ENCODE measurements around the gene SRD5A2.
"Not testable (repeated sequence)": the region's sequence is repeated elsewhere in the genome, so short reads cannot be mapped to it uniquely, and the experiment has no call there.

The SRD5A2 gene

DNA sequence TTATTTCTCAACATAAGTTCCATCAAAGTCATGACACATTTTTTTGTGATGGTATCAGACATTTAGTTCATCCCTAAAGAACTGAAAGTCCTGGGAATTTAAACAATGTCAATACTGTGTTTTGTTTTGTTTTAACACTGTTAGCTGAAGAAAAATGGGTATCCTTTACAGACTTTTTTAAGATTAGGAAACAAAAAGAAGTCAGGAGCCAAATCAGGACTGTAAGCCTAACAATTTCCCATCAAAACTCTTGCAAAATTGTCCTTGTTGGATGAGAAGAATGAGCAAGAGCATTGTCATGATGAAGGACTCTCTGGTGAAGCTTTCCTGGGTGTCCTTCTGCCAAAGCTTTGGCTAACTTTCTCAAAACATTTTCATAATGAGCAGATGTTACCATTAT is 69.4 kb downstream of the SRD5A2 start:
- no peak overlapping the region for H2AFZ ChIP-seq (ENCODE audit: low read length)
- no peaks in the 10 kb centered on the region for H3K36me3 ChIP-seq (ENCODE audit: insufficient read depth, low read length)
- H3K9me3 ChIP-seq (ENCODE audit: low read length) = no peaks in the 10 kb centered on the region
- no peak for TF ChIP-seq EZH2 (IDR thresholded peaks at IDR 0.05; ENCODE audit: borderline replicate concordance, low read length)
- no peak for TF ChIP-seq CTCF (IDR thresholded peaks at IDR 0.05; ENCODE audit: low read length)
- no peaks in the 10 kb centered on the region; the same call in 1 of the 2 replicates for H3K9me2 ChIP-seq (ENCODE audit: low read depth, low read length)
- H3K27me3 ChIP-seq (ENCODE audit: insufficient read depth, low read length) = no peaks in the 10 kb centered on the region
- H3K4me3 ChIP-seq (ENCODE audit: low read depth, low read length, poor library complexity, severe bottlenecking) = no peak overlapping the region
- H3F3A ChIP-seq (ENCODE audit: insufficient read depth, low read length) = no peaks in the 10 kb centered on the region
- no peak overlapping the region for H3K4me2 ChIP-seq (ENCODE audit: low read length)
- no peaks in the 10 kb centered on the region for H3K79me2 ChIP-seq (ENCODE audit: insufficient read depth, low read length)
- no peak overlapping the region for H3K27ac ChIP-seq (ENCODE audit: low read depth, low read length, poor library complexity, severe bottlenecking)
- no peaks in the 10 kb centered on the region for H3K4me1 ChIP-seq (ENCODE audit: insufficient read depth, low read length, severe bottlenecking)
- no peaks in the 10 kb centered on the region for H4K20me1 ChIP-seq (ENCODE audit: insufficient read depth, low read length)
- no peak overlapping the region for H3K9ac ChIP-seq (ENCODE audit: low read length)

DNA sequence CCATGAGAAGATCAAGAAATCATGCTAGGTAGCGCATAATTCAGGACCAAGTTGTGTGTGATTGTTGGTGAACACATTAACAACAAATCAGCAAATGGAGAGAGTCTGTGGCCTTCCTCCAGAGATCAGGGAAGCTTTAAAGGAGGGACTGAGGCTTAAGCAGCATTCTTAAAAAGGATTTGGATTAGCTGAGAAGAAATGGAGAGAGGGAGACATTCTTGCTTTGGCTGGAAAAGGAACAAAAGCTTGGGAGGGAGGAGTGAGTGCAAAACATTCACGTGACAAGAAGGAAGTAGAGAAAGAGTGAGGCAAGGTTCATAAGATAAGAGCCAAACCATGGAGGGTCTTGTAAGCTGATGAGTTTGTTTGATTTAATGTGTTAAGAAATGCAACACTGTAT is 75.6 kb downstream of the SRD5A2 start:
- Histone ChIP-seq H3K4me3 (ENCODE audit: low read depth, low read length, poor library complexity, severe bottlenecking) (no peak overlapping the region), H3K9ac (ENCODE audit: low read length) (no peak overlapping the region), H3K36me3 (ENCODE audit: insufficient read depth, low read length) (no peaks in the 10 kb centered on the region), H3K4me2 (ENCODE audit: low read length) (no peak overlapping the region), H3K9me3 (ENCODE audit: low read length) (no peaks in the 10 kb centered on the region), H3K27me3 (ENCODE audit: insufficient read depth, low read length) (no peaks in the 10 kb centered on the region), H3K27ac (ENCODE audit: low read depth, low read length, poor library complexity, severe bottlenecking) (no peak overlapping the region), H2AFZ (ENCODE audit: low read length) (no peak overlapping the region), H4K20me1 (ENCODE audit: insufficient read depth, low read length) (no peaks in the 10 kb centered on the region), H3K79me2 (ENCODE audit: insufficient read depth, low read length) (no peaks in the 10 kb centered on the region), H3K4me1 (ENCODE audit: insufficient read depth, low read length, severe bottlenecking) (no peaks in the 10 kb centered on the region), H3K9me2 (ENCODE audit: low read depth, low read length) (no peaks in the 10 kb centered on the region; the same call in 1 of the 2 replicates), H3F3A (ENCODE audit: insufficient read depth, low read length) (no peaks in the 10 kb centered on the region)
- TF ChIP-seq EZH2 (IDR thresholded peaks at IDR 0.05; ENCODE audit: borderline replicate concordance, low read length) = no peak
- no peak for TF ChIP-seq CTCF (IDR thresholded peaks at IDR 0.05; ENCODE audit: low read length)

- Histone ChIP-seq H3K27ac (ENCODE audit: low read depth, low read length, poor library complexity, severe bottlenecking) (no peak overlapping the region), H3K36me3 (ENCODE audit: insufficient read depth, low read length) (no peaks in the 10 kb centered on the region), H4K20me1 (ENCODE audit: insufficient read depth, low read length) (no peaks in the 10 kb centered on the region), H3K9ac (ENCODE audit: low read length) (no peak overlapping the region), H3F3A (ENCODE audit: insufficient read depth, low read length) (no peaks in the 10 kb centered on the region), H3K4me2 (ENCODE audit: low read length) (no peak overlapping the region), H3K9me2 (ENCODE audit: low read depth, low read length) (no peaks in the 10 kb centered on the region; the same call in 1 of the 2 replicates), H3K9me3 (ENCODE audit: low read length) (no peaks in the 10 kb centered on the region), H3K27me3 (ENCODE audit: insufficient read depth, low read length) (no peaks in the 10 kb centered on the region), H3K79me2 (ENCODE audit: insufficient read depth, low read length) (no peaks in the 10 kb centered on the region), H2AFZ (ENCODE audit: low read length) (no peak overlapping the region), H3K4me3 (ENCODE audit: low read depth, low read length, poor library complexity, severe bottlenecking) (no peak overlapping the region), H3K4me1 (ENCODE audit: insufficient read depth, low read length, severe bottlenecking) (no peaks in the 10 kb centered on the region)
- TF ChIP-seq EZH2 (IDR thresholded peaks at IDR 0.05; ENCODE audit: borderline replicate concordance, low read length) (no peak), CTCF (IDR thresholded peaks at IDR 0.05; ENCODE audit: low read length) (no peak)
Observed at GRCh38 chr2:31504311-31504710, 76.4 kb downstream of the SRD5A2 start.

GRCh38 chr2:31496451-31496874 is 84.3 kb downstream of the SRD5A2 start:
- not testable (repeated sequence) for H3K4me2 ChIP-seq (ENCODE audit: low read length); H3K4me1 ChIP-seq (ENCODE audit: insufficient read depth, low read length, severe bottlenecking); H3K27me3 ChIP-seq (ENCODE audit: insufficient read depth, low read length); H3K36me3 ChIP-seq (ENCODE audit: insufficient read depth, low read length); H3K9me2 ChIP-seq (ENCODE audit: low read depth, low read length); H3K9ac ChIP-seq (ENCODE audit: low read length); H3K9me3 ChIP-seq (ENCODE audit: low read length); H4K20me1 ChIP-seq (ENCODE audit: insufficient read depth, low read length); H2AFZ ChIP-seq (ENCODE audit: low read length); H3F3A ChIP-seq (ENCODE audit: insufficient read depth, low read length); H3K4me3 ChIP-seq (ENCODE audit: low read depth, low read length, poor library complexity, severe bottlenecking); H3K79me2 ChIP-seq (ENCODE audit: insufficient read depth, low read length); H3K27ac ChIP-seq (ENCODE audit: low read depth, low read length, poor library complexity, severe bottlenecking)

GRCh38 chr2:31489339-31489738 is 91.4 kb downstream of the SRD5A2 start:
- H3K79me2 ChIP-seq (ENCODE audit: insufficient read depth, low read length); H3K9me2 ChIP-seq (ENCODE audit: low read depth, low read length); H4K20me1 ChIP-seq (ENCODE audit: insufficient read depth, low read length); H3K4me1 ChIP-seq (ENCODE audit: insufficient read depth, low read length, severe bottlenecking); H3K27ac ChIP-seq (ENCODE audit: low read depth, low read length, poor library complexity, severe bottlenecking); H3K27me3 ChIP-seq (ENCODE audit: insufficient read depth, low read length); H3K36me3 ChIP-seq (ENCODE audit: insufficient read depth, low read length); H3K9ac ChIP-seq (ENCODE audit: low read length); H3K4me2 ChIP-seq (ENCODE audit: low read length); H3K4me3 ChIP-seq (ENCODE audit: low read depth, low read length, poor library complexity, severe bottlenecking); H3F3A ChIP-seq (ENCODE audit: insufficient read depth, low read length); H2AFZ ChIP-seq (ENCODE audit: low read length); H3K9me3 ChIP-seq (ENCODE audit: low read length): not testable (repeated sequence)

All from OCI-LY1 (cell line).